ENCODE measurements around the gene GPRIN1. TPM values are rescaled to one million over a fixed set of nuclear protein-coding genes. Genes with fewer than 3 reads are reported as not detected.

Gene GPRIN1
- total RNA-seq, 4 donors from 2014 or later = 0.16 to 0.75 (median 0.39) TPM

DNA sequence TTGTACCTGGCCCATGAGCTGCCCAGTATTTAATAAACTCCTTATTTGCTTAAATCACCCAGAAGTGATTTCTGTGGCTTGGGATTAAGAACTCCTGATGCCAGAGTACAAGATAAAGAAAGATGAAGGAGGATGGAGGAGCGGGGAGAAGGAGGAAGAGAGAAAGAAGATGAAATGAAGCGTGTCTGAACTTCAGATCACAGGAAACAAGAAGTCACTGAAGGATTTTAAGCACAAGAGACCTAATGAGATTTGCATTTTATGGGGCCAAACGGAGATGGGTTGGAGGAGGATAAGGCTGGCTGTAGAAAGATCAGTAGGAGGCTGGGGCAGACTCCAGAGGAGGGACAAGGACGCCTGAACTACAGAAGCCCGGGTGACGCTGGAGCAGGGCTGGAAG lies 23.6 kb upstream of the GPRIN1 start:
- TF ChIP-seq, protein P1, sequence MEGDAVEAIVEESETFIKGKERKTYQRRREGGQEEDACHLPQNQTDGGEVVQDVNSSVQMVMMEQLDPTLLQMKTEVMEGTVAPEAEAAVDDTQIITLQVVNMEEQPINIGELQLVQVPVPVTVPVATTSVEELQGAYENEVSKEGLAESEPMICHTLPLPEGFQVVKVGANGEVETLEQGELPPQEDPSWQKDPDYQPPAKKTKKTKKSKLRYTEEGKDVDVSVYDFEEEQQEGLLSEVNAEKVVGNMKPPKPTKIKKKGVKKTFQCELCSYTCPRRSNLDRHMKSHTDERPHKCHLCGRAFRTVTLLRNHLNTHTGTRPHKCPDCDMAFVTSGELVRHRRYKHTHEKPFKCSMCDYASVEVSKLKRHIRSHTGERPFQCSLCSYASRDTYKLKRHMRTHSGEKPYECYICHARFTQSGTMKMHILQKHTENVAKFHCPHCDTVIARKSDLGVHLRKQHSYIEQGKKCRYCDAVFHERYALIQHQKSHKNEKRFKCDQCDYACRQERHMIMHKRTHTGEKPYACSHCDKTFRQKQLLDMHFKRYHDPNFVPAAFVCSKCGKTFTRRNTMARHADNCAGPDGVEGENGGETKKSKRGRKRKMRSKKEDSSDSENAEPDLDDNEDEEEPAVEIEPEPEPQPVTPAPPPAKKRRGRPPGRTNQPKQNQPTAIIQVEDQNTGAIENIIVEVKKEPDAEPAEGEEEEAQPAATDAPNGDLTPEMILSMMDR (IDR thresholded peaks at IDR 0.05; ENCODE audit: low read depth) = no peak

DNA sequence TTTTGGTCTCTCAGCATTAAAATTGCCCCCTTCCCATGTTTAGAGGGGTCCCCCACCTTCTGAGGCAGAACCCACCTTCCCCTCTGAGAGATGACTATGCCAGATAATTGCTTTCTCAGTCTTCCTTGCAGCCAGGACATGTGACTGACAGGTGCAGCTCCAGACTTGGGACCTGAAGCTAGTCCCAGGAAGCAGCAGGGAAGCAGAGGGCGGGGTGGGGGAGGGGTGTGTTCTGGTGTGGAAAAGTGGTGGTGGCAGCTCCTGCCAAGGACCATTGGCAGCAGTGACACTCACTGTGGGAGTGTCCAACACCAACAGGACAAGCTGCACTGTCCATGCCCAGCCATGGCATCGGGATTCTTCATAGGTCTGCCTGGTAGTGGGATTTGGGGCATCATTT lies 22.8 kb upstream of the GPRIN1 start:
- TF ChIP-seq, protein P1 (IDR thresholded peaks at IDR 0.05; ENCODE audit: low read depth) = no peak

DNA sequence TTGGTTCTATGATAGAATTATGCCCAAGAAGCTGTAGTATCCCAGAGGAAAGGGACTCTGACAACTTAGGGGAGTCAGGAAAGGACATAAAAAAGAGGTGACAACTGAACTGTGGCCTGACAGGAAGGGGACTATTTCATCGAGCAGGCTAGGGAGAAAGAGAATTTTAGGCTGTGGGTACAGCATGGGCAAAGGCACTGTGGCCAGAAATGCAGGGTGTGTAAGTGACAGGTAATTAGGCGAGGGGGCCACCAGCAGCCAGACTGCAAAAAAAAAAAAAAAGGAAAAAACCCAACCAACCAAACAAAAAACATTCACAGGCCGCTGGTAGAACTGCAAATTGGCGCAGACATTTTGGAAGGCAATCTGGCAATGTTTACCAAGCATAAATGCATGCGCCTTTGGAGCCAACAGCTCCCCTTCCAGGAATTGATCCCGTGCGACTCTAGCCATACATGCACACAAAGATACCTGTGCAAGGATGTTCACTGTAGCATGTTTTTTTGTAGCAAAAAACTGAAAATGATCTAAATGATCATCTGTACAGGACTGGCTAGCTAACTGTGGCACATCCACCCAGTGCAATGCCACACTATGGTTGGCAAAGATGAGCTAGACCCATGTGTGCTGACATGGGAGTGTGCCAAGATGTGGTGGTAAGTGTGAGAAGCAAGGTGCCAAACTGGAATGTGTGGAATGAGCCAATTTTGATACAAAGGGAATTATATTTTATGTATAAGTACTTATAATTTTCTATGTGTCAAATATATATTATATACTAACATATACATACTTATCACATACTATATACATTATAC lies 21.6 kb upstream of the GPRIN1 start:
- TF ChIP-seq, protein P1 (IDR thresholded peaks at IDR 0.05; ENCODE audit: low read depth) = no peak

DNA sequence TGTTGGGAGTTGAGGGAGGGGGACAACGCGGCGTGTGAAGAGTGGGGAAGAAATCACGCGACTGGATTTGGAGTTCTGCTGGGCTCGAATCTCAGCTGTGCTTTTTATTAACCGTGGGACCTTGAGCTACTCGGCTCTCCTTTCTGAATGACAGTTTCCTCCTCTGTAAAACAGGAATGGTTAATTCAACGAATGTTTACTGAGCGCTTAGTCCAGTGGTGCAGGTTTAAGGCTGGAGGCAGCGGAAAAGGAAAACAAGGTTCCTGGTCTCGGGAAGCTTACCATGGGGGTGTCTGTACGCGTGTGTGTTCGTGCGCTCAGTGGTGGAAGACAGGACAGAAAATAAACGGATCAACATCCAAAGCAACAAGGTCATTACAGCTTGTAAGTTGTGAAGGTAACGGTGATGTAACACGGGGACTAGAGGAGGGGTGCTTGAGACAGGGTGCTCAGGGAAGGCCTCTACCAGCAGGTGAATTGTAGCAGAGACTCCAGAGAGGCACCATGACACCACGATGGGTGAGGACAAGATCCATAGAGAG lies 20.8 kb upstream of the GPRIN1 start:
- TF ChIP-seq, protein P1 (IDR thresholded peaks at IDR 0.05; ENCODE audit: low read depth) = no peak

DNA sequence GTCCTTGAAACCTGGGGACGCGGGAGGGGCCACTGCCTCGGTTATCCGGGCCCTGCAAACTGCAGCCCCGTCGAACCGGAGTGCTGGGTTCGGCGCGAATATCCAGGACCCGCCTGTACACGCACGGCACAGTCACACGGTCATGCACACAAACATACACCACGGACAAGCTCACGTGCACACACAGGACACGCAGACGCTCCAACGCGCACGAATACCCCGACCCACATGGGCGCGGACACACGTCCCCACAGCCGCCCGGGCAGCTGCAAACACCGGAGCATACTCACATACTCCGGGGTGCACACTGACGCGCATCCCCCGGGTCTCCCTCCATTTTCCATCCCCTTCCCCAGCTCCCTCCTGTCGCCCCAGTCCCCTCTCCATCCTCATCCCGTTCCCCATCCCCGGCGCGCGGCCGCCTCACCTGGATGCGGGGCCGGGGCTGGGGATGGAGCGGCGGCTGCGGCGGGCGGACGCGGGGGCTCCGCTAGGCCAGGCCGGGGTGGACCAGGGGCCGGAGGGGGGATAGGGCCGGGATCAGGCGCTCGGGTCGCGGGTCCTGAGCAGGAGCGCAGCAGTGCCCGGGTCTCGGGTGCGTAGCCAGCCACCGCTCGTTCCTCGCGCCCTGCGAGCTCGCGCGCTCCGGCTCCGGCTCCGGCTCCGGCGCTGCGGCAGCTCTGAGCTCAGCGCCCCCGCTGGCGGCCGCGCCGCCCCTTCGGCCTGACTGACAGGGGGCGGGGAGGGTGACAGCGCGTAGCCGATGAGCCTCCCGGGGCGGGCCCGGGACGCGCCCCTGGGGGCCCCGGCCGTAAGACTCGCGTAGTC lies 20.1 kb upstream of the GPRIN1 start, which contains the start of the genes EIF4E1B and SNCB:
EIF4E1B (plus strand) TSS at position 823 of the 828 bp plus-strand sequence. CDS start 12,113 bp downstream, outside the sequence.
SNCB (minus strand) TSS at position 682 of the 828 bp plus-strand sequence. CDS start 880 bp downstream, outside the sequence.
- TF ChIP-seq, protein P1 (IDR thresholded peaks at IDR 0.05; ENCODE audit: low read depth) = no peak

DNA sequence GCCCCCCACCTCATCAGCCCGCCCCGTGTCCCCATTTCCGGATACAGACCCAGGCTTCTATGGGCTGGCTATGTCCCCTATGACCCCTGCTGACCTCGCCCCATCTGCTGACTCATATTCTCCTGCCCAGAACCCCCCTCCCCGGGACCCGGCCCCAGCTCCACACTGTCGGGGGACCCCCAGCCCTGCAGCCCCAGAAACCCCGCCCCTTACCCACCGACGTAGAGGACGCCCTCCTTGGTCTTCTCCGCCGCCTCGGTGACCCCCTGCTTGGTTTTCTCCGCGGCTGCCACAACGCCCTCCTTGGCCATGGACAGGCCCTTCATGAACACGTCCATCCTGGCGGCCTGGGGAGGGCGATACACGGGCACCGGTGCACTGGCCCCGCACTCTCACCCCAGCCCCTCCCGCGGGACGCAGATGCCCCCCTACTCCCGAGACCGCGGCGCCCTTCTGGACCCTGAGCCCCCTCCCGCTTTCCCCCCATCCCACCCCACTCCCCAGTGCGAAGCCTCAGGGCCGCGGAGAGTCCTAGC lies 19.4 kb upstream of the GPRIN1 start:
- TF ChIP-seq, protein P1 (IDR thresholded peaks at IDR 0.05; ENCODE audit: low read depth) = no peak
